NT2/D1 (cell line): Measurements from ENCODE around the gene CCDC185.
"Not testable (repeated sequence)": the region's sequence is repeated elsewhere in the genome, so short reads cannot be mapped to it uniquely, and the experiment has no call there.

Experiments
- DNase-seq: peaks from one replicate; pipeline ENCODE4 v3.0.0-alpha.2; 2011; ENCODE audit warnings: low read depth, low spot score
- H3K27me3 ChIP-seq: 2 replicates; pipeline ENCODE4 v1.6.0; 2011; ENCODE audit warnings: mild to moderate bottlenecking; ENCODE audit not compliant: insufficient read length, insufficient read depth
- H3K36me3 ChIP-seq: 2 replicates; pipeline ENCODE4 v1.6.1; 2011; ENCODE audit warnings: mild to moderate bottlenecking, low read length, mixed read lengths; ENCODE audit not compliant: insufficient read depth, insufficient read length
- H3K4me1 ChIP-seq: 2 replicates; pipeline ENCODE4 v1.5.1; 2011; ENCODE audit not compliant: insufficient read depth, insufficient read length
- H3K4me3 ChIP-seq: 2 replicates; pipeline ENCODE4 v1.5.1; 2011; ENCODE audit warnings: low read depth; ENCODE audit not compliant: insufficient read length
- H3K9ac ChIP-seq: 2 replicates; pipeline ENCODE4 v1.6.0; 2011; ENCODE audit warnings: low read depth; ENCODE audit not compliant: insufficient read length
- H3K9me3 ChIP-seq: 2 replicates; pipeline ENCODE4 v1.5.1; 2011; ENCODE audit warnings: mild to moderate bottlenecking, low read length; ENCODE audit not compliant: insufficient read depth
- SUZ12 ChIP-seq: IDR thresholded peaks from 2 replicates; pipeline ENCODE4 v1.6.1; 2011; ENCODE audit not compliant: insufficient read length, insufficient read depth; ENCODE audit errors: extremely low read depth
- YY1 ChIP-seq: IDR thresholded peaks from 2 replicates; pipeline ENCODE4 v1.6.1; 2011; ENCODE audit not compliant: insufficient read length, insufficient read depth
- ZNF274 ChIP-seq: IDR thresholded peaks from 2 replicates; pipeline ENCODE4 v1.6.1; 2011; ENCODE audit warnings: mild to moderate bottlenecking, low read depth, low read length

Gene CCDC185

DNA sequence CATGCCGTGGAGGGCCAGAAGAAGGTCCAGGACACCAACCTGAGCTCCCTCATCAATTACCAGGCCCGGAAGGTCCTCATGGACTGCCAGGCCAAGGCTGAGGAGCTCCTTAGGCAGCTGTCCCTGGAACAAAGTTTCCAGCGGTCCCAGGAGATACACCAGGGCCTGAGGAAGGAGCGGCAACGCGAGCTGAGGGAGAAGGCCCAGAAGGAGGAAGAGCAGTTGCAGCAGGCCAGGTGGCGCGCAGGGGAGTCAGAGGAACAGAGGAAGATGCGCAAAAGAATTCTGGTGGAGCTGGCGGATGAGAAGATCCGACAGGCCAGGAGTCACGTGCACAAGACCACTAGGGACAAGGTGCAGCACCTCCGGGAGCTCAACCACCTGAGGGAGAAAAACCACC lies 1.5 kb downstream of the CCDC185 start:
- no peak for TF ChIP-seq SUZ12
- TF ChIP-seq YY1: no peak
- TF ChIP-seq ZNF274: no peak

DNA sequence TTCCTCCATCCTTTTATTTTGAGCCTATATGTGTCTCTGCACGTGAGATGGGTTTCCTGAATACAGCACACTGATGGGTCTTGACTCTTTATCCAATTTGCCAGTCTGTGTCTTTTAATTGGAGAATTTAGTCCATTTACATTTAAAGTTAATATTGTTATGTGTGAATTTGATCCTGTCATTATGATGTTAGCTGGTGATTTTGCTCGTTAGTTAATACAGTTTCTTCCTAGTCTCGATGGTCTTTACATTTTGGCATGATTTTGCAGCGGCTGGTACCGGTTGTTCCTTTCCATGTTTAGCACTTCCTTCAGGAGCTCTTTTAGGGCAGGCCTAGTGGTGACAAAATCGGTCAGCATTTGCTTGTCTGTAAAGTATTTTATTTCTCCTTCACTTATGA lies 6.2 kb downstream of the CCDC185 start:
- H3K4me3 ChIP-seq, H3K27me3 ChIP-seq, H3K4me1 ChIP-seq, H3K9ac ChIP-seq, H3K36me3 ChIP-seq, DNase-seq: not testable (repeated sequence)
- H3K9me3 ChIP-seq: peaks cover 10% of the 10 kb centered on the region; the same call in 1 of the 2 replicates

More for the DNA sequence above, 1.5 kb downstream of the CCDC185 start:
- Histone ChIP-seq H3K9ac (no peak overlapping the region), H3K27me3 (no peaks in the 10 kb centered on the region), H3K9me3 (peaks cover 8% of the 10 kb centered on the region; the same call in 1 of the 2 replicates), H3K36me3 (no peaks in the 10 kb centered on the region), H3K4me1 (no peaks in the 10 kb centered on the region), H3K4me3 (no peak overlapping the region)
- DNase-seq: no peak

DNA sequence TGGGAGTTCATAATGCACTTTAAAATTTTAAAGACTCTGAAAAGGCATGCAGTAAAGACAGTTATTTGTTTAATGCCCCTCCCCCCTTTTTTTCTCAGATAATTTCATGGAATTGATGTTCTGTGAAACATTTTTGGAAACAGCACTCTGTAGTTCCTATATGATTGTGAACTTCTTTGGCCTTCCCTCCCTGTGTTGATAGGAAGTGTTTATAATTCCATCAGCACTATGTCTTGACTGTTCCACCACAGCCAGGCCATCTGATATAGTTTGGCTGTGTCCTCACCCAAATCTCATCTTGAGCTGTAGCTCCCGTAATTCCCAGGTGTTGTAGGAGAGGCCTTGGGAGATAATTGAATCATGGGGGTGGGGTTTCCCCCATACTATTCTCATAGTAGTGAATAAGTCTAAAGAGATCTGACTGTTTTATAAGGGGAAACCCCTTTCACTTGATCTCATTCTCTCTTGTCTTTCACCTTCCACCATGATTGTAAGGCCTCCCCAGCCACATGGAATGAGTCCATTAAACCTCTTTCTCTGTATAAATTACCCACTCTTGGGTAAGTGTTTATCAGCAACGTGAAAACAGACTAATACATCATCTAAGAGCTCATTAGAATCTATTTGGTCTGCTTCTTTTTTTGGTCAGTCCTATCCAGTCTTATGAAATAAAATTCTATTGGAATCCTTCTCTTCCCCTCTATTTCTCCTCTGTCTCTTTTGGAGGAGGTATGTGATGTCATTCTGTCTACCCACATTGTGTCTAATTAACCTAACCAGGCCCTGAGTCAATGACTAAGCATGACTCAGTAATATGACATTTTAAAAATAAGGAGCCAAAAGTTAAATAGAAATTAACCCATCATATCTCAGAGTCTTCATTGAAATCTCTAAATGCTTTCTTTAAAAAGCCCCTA lies 8.9 kb downstream of the CCDC185 start:
- H3K9ac ChIP-seq: no peak overlapping the region
- no peaks in the 10 kb centered on the region for H3K4me1 ChIP-seq
- peaks cover 8% of the 10 kb centered on the region; the same call in 1 of the 2 replicates for H3K9me3 ChIP-seq
- H3K36me3 ChIP-seq: no peaks in the 10 kb centered on the region
- H3K4me3 ChIP-seq: no peak overlapping the region
- no peaks in the 10 kb centered on the region for H3K27me3 ChIP-seq
- DNase-seq: no peak
- TF ChIP-seq YY1 (no peak), ZNF274 (no peak), SUZ12 (no peak)

DNA sequence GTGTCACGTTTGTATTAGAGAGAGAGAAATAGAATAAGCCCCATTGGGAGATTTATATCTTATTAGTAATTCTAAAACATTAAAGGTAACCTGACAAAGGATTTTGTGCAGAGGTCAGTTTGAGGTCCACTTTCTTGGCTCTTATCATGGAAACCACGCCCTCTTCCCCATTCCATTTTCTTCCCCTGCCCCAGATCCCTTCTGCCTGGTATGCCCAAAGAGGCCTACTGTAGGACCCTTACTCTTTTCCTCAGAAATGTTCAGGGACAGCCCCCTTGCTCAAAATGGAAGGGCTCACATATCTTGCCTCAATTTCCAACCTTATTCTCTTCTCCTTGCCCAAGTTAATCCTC lies 9.6 kb downstream of the CCDC185 start:
- DNase-seq: no peak
- Histone ChIP-seq H3K4me1 (no peaks in the 10 kb centered on the region), H3K4me3 (no peak overlapping the region), H3K9ac (no peak overlapping the region), H3K27me3 (no peaks in the 10 kb centered on the region), H3K36me3 (no peaks in the 10 kb centered on the region), H3K9me3 (peaks cover 8% of the 10 kb centered on the region; the same call in 1 of the 2 replicates)
- TF ChIP-seq YY1: no peak

DNA sequence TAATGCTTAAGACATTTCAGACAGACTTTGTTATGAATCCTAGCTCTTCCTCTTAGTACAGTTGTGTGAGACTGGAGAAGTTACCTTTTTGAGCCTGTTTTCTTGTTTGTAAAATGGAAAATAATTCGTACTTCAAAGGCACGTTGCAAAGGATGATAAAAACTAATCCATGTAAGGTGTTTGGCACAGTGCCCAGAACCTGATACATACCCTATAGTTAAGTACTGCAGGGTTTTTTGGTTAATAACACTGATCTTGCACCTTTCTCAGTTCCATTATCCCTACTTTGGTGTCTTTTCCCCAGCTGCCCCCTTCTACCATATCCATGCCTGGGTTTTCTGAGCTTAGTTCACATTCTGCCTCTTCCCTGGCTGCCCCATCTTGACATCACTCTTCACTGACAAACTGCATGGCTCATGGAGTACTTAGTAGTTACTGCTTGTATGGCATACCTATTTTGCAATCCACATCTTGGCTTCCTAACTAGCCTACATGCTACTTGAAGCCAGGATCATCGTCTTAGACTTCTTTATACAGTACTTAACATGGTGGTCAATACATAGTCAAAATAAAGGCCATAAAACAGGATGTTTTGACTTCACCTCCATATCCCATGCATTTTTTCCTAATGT lies 10.1 kb downstream of the CCDC185 start:
- no peak for DNase-seq
- Histone ChIP-seq H3K36me3 (no peaks in the 10 kb centered on the region), H3K4me3 (no peak overlapping the region), H3K27me3 (no peaks in the 10 kb centered on the region), H3K4me1 (no peaks in the 10 kb centered on the region), H3K9ac (no peak overlapping the region), H3K9me3 (peaks cover 8% of the 10 kb centered on the region; the same call in 1 of the 2 replicates)
- TF ChIP-seq YY1: no peak
- TF ChIP-seq ZNF274: no peak
- no peak for TF ChIP-seq SUZ12

DNA sequence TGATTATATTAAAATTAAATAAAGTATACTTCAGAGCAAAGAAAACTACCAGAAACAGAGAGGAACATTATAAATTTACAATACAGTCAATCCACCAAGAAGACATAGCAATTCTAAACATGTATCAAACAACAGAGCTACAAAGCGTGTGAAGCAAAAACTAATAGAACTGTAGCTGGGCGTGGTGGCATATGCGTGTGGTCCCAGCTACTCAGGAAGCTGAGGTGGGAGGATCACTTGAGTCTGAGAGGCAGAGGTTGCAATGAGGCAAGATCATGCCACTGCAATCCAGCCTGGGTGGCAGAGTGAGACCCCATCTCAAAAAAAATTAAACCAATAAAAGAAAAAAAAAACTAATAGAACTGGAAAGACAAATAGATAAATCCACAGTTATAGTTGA lies 12.3 kb downstream of the CCDC185 start:
- no peaks in the 10 kb centered on the region for H3K36me3 ChIP-seq
- H3K9ac ChIP-seq: no peak overlapping the region
- TF ChIP-seq SUZ12 (no peak), ZNF274 (no peak)
- H3K27me3 ChIP-seq: no peaks in the 10 kb centered on the region
- no peak overlapping the region for H3K4me3 ChIP-seq
- no peaks in the 10 kb centered on the region for H3K4me1 ChIP-seq
- DNase-seq: no peak
- H3K9me3 ChIP-seq: peaks cover 8% of the 10 kb centered on the region; the same call in 1 of the 2 replicates

DNA sequence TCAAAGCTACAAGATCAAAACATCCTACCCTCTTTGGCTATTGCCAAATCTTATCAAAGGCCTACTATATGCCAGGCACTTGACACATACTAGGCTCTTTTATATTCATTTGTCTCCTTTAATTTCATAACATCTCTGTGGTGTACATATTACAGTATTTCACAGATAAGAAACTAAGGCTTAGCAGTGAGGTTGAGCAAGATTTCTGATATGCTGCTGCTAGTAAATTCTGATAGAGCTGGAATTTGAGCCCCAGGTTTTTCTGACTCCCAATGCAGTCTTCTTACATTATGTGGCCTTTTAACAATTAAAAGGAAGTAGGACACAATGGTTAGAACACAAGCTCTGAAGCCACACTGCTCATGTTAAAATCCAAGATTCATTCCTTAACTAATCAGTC lies 16.8 kb downstream of the CCDC185 start:
- no peak for TF ChIP-seq SUZ12
- TF ChIP-seq ZNF274: no peak
- no peak for TF ChIP-seq YY1
- Histone ChIP-seq H3K27me3 (no peaks in the 10 kb centered on the region), H3K36me3 (no peaks in the 10 kb centered on the region), H3K9ac (no peak overlapping the region), H3K4me1 (no peaks in the 10 kb centered on the region), H3K4me3 (no peak overlapping the region), H3K9me3 (no peaks in the 10 kb centered on the region)
- no peak for DNase-seq
